Gastroesophageal sphincter (tissue), 4 donors: ENCODE measurements around the gene CCSER2. TPM values are rescaled to one million over a fixed set of nuclear protein-coding genes. Genes with fewer than 3 reads are reported as not detected.

Experiments used
- ATAC-seq: fragments of 150-250 bp; one replicate; pipeline ENCODE4 v1.9.1; 2016; ENCODE audit warnings: mild to moderate bottlenecking, moderate library complexity
- H3K27ac ChIP-seq, 4 donors: fragments of 200-600 bp; sonication (generic) in 3 of 4; 1 replicate in 3 of 4; 2 replicates in 1 of 4; pipeline ENCODE4 v1.5.1; 2016 to 2019
- H3K27me3 ChIP-seq: fragments of 200-600 bp; sonication (generic); one replicate; pipeline ENCODE4 v1.5.1; 2019
- H3K36me3 ChIP-seq, 2 donors: fragments of 200-600 bp; sonication (generic); one replicate each; pipeline ENCODE4 v1.5.1; 2019; ENCODE audit warnings: control low read depth in 1 of 2
- H3K4me1 ChIP-seq, 3 donors: fragments of 200-600 bp; sonication (generic); 1 replicate in 2 of 3; 2 replicates in 1 of 3; pipeline ENCODE4 v1.5.1; 2016 to 2019; ENCODE audit warnings: control low read depth in 2 of 3
- H3K4me3 ChIP-seq, 2 donors: fragments of 200-600 bp; sonication (generic); one replicate each; pipeline ENCODE4 v1.5.1; 2019; ENCODE audit warnings: mild to moderate bottlenecking in 1 of 2, moderate library complexity in 1 of 2
- H3K9me3 ChIP-seq, 3 donors: fragments of 200-600 bp; sonication (generic); one replicate each; pipeline ENCODE4 v1.5.1; 2017 to 2019; ENCODE audit warnings: control low read depth in 2 of 3
- CTCF ChIP-seq, 4 experiments: fragments of 200-600 bp in 2 of 4; fragments of 450-650 bp in 2 of 4; sonication (generic) in 1 of 4; IDR thresholded peaks; one replicate each; pipeline ENCODE4 v1.5.1; 2017 to 2019; ENCODE audit warnings: antibody characterized with exemption in 4 of 4, mild to moderate bottlenecking in 2 of 4, moderate library complexity in 2 of 4
- EP300 ChIP-seq: sonication (generic); formaldehyde crosslinking; IDR thresholded peaks from one replicate; pipeline ENCODE4 v1.6.1; 2017; ENCODE audit warnings: antibody characterized with exemption, mild to moderate bottlenecking
- POLR2A ChIP-seq, 2 donors: fragments of 450-650 bp; IDR thresholded peaks; one replicate each; pipeline ENCODE4 v1.6.1; 2017; ENCODE audit warnings: antibody characterized with exemption in 2 of 2, mild to moderate bottlenecking in 2 of 2, moderate library complexity in 1 of 2
- POLR2AphosphoS5 ChIP-seq: sonication (generic); formaldehyde crosslinking; IDR thresholded peaks from one replicate; pipeline ENCODE4 v1.6.1; 2017; ENCODE audit warnings: antibody characterized with exemption
- WGBS, 2 donors: methylation state at CpG; one replicate each; pipeline ENCODE4 v1.1.5; 2018; ENCODE audit warnings: low coverage in 1 of 2; 5-methylcytosine and 5-hydroxymethylcytosine counted together
- total RNA-seq, 4 donors: library from RNA; depleted of rRNA; stranded (reverse); fragments of >200 nt; gene quantifications; one replicate each; pipeline ENCODE4 v1.1.0, GENCODE V29; 2016

The CCSER2 gene
- total RNA-seq, 4 donors from 2014 or later: 64.5 to 93.5 (median 83.3) TPM

GRCh38 chr10:84290235-84290634 is 38.2 kb upstream of the CCSER2 start:
- TF ChIP-seq POLR2A (IDR thresholded peaks at IDR 0.05) (no peak), POLR2AphosphoS5 (no peak), EP300 (no peak), CTCF (IDR thresholded peaks at IDR 0.05) (no peak)
- H3K4me1 ChIP-seq: no peaks in the 10 kb centered on the region
- no peak overlapping the region for H3K4me3 ChIP-seq
- 56 to 87% methylated on average over 3 of the region's 3 CpGs for WGBS, 2 donors
- peaks cover 8% of the 10 kb centered on the region for H3K27me3 ChIP-seq
- H3K27ac ChIP-seq: no peak overlapping the region
- no peaks in the 10 kb centered on the region for H3K36me3 ChIP-seq
- ATAC-seq: no peak
- H3K9me3 ChIP-seq: no peaks in the 10 kb centered on the region

- Histone ChIP-seq H3K9me3 (no peaks in the 10 kb centered on the region), H3K4me1 (no peaks in the 10 kb centered on the region), H3K27me3 (peaks cover 8% of the 10 kb centered on the region), H3K4me3 (no peak overlapping the region), H3K27ac (no peak overlapping the region), H3K36me3 (no peaks in the 10 kb centered on the region)
- no peak for TF ChIP-seq POLR2A (IDR thresholded peaks at IDR 0.05)
- no peak for TF ChIP-seq CTCF (IDR thresholded peaks at IDR 0.05)
- no peak for TF ChIP-seq POLR2AphosphoS5
- no peak for TF ChIP-seq EP300
- 17 to 21% methylated on average over 1 of the region's 1 CpG for WGBS, 2 donors
- ATAC-seq: no peak
These were observed 37.0 kb upstream of the CCSER2 start for GRCh38 chr10:84291384-84291783.

GRCh38 chr10:84292502-84292901 is 35.9 kb upstream of the CCSER2 start:
- Histone ChIP-seq H3K4me3 (no peak overlapping the region), H3K27me3 (peaks cover 5% of the 10 kb centered on the region), H3K9me3 (no peaks in the 10 kb centered on the region), H3K27ac (no peak overlapping the region), H3K36me3 (no peaks in the 10 kb centered on the region), H3K4me1 (no peaks in the 10 kb centered on the region)
- no peak for ATAC-seq
- 73% methylated on average over 2 of the region's 2 CpGs; no CpG with 5 or more reads in 1 of the 2 donors for WGBS, 2 donors
- no peak for TF ChIP-seq CTCF (IDR thresholded peaks at IDR 0.05)
- no peak for TF ChIP-seq EP300
- TF ChIP-seq POLR2AphosphoS5: no peak
- no peak for TF ChIP-seq POLR2A (IDR thresholded peaks at IDR 0.05)

GRCh38 chr10:84293171-84293570 is 35.2 kb upstream of the CCSER2 start:
- H3K36me3 ChIP-seq: no peaks in the 10 kb centered on the region
- WGBS, 2 donors: 20 to 86% methylated on average over 1 of the region's 1 CpG
- TF ChIP-seq POLR2A (IDR thresholded peaks at IDR 0.05) (no peak), CTCF (IDR thresholded peaks at IDR 0.05) (no peak), EP300 (no peak), POLR2AphosphoS5 (no peak)
- no peaks in the 10 kb centered on the region for H3K9me3 ChIP-seq
- no peak overlapping the region for H3K27ac ChIP-seq
- H3K27me3 ChIP-seq: peaks cover 3% of the 10 kb centered on the region
- no peak overlapping the region for H3K4me3 ChIP-seq
- ATAC-seq: no peak
- no peaks in the 10 kb centered on the region for H3K4me1 ChIP-seq

GRCh38 chr10:84293574-84294016 is 34.8 kb upstream of the CCSER2 start:
- no peak for ATAC-seq
- no peak overlapping the region for H3K27ac ChIP-seq
- H3K36me3 ChIP-seq: no peaks in the 10 kb centered on the region
- WGBS, 2 donors: 39% methylated on average over 3 of the region's 4 CpGs; no CpG with 5 or more reads in 1 of the 2 donors
- H3K9me3 ChIP-seq: no peaks in the 10 kb centered on the region
- TF ChIP-seq EP300 (no peak), CTCF (IDR thresholded peaks at IDR 0.05) (no peak), POLR2AphosphoS5 (no peak), POLR2A (IDR thresholded peaks at IDR 0.05) (no peak)
- no peak overlapping the region for H3K4me3 ChIP-seq
- peaks cover 5% of the 10 kb centered on the region for H3K27me3 ChIP-seq
- no peaks in the 10 kb centered on the region for H3K4me1 ChIP-seq
